HL-60/S4 treated with phorbol 12-myristate 13-acetate at 8.2 ng/mL for 4 days and 3 days (cell line): ENCODE data around the gene C12orf54.
"Not testable (repeated sequence)": the region's sequence is repeated elsewhere in the genome, so short reads cannot be mapped to it uniquely, and the experiment has no call there.

Experiments used
- in situ Hi-C: fragments of 300-500 bp; cut with MboI; formaldehyde crosslinking; loops from 2 replicates; pipeline ENCODE4 v1.15.0; 2022; ENCODE audit warnings: low sequenced_read_pairs

Gene C12orf54

DNA sequence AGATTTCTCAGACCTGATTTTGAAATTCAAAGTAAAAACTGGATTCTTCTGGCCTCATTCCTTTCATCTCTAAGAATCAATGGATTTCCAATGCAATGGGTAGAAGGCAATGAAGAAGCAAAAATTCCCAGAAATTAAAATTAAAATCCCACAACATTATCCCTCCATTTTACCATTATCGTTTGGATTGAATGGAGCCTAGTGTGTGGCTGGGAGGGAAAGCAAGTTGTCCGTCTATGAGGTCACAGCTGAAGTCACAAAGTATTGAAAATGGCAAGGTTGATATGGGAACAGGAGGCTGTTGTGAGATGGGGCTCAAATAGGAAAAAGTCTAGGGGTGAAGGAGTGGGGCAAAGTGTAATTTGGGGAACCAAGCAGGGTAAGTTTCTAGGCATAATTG lies at the start of gene C12orf54:
Gene C12orf54 (plus strand): TSS at position 301 of the 400 bp plus-strand sequence. CDS start 799 bp downstream, outside the sequence.
- in situ Hi-C loops: no loop called here

DNA sequence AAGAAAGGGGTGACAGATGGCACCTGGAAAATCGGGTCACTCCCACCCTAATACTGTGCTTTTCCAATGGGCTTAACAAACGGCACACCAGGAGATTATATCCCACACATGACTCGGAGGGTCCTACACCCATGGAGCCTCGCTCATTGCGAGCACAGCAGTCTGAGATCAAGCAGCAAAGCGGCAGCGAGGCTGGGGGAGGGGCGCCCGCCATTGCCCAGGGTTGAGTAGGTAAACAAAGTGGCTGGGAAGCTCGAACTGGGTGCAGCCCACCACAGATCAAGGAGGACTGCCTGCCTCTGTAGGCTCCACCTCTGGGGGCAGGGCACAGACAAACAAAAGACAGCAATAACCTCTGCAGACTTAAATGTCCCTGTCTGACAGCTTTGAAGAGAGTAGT lies 48.3 kb upstream of the C12orf54 start:
- in situ Hi-C loops: not testable (repeated sequence)

DNA sequence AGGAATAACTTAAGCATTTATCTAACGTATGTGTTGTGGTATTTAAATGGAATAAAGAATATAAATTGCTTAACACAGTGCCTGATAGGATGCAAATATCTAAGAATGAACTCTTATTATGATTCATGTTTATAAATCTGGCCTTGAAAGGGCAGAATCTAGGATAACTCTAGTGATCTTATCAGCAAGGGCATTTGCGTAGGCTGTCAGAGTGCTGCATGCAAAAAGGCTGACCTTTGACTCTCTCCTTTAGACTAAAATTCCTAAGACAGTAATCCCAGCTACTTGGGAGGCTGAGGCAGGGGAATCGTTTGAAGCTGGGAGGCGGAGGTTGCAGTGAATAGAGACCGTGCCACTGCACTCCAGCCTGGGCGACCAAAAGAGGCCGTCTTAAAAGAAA lies 41.2 kb upstream of the C12orf54 start:
- in situ Hi-C loops: no loop called here

DNA sequence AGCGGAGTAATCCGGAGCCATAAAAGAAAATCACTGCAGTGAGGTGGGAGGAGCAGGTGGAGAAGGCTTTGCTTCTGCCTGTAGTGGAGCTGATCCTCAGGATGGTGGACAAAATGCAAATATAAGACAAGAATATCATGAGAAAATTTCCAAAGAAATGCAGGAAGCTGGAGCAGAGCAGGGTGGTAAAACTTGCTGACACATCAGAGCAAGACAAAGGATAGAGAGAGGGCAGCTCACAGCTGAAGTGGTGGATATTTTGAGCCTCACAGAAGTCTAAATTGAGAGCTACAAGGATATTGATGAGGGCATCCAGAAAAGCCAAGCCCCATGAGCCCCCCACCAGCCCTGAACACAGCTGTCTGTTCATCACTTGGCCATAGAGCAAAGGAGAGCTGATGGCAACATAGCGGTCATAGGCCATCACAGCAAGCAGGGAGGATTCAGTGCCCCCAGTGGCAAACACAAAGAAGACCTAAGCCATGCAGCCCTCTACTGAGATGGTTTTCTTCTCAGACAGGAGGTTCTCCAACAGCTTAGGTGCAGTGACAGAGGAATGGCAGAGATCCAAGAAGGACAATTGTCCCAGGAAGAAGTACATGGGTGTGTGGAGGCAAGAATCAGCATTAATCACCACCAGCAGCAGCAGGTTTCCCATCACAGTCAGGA lies 40.0 kb upstream of the C12orf54 start:
- in situ Hi-C loops: no loop called here

DNA sequence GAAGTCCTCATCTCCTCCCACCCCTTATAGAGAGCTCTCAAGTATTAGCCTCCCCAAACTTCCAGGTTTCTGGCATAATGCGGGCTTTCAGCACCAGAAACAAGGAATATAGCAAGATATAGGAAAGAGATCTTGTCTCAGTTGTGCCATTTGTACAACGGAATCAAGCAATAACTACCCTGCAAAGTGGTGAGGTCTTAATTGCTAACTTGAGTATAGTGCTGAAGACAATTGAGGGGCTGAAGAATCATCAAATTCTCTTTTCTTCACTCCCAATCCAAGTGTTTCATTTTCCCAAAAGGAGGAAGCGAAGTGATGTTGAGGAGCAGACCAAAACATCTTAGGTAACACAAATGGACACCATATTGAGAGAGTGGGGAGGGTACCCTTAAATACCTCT lies 36.8 kb upstream of the C12orf54 start:
- in situ Hi-C loops: no loop called here

DNA sequence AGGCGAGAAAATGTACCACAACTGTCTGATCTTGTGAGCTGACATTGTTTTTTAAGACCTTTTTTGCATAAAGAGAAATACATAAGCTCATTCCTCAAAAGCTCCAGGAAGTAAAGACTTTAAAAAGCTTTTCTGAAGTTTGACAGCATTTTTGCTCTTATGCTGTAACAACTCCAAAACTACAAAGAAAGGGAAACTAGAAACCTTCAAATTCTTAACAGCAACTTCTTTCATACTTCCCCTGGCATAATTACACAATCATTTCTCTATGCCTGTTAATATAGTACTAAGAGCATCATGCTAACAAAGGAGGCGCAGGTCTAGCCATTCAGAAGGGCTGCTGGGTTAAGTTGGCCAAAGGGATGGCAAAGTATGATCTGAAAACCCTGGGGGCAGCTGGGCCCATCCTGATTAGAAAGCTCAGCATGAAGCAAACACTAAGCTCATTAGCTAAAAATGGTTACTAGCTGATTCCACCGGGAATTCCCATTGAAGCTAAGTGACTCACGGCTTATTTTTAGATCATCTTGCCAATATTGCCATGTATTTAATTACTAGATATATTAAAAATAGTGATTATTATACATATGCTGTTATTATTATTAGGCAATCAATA lies 36.0 kb upstream of the C12orf54 start:
- in situ Hi-C loops: no loop called here

DNA sequence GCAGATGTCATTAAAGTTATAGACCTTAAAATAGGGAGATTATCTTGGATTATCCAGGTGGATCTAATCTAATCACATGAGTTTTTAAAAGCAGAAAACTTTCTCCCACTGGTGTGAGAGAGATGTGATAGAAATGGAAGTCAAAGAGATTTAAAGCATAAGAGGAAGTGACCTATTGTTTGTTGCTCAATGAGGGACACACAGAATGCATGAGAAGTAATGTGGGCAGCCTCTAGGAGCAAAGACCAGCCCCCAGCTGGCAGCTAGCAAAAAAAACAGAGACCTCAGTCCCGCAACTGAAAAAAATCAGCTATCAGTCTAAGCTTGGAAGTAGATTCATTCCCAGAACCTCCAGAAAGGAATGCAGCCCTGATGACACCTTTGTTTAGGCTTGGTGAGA lies 34.5 kb upstream of the C12orf54 start:
- in situ Hi-C loops: no loop called here

DNA sequence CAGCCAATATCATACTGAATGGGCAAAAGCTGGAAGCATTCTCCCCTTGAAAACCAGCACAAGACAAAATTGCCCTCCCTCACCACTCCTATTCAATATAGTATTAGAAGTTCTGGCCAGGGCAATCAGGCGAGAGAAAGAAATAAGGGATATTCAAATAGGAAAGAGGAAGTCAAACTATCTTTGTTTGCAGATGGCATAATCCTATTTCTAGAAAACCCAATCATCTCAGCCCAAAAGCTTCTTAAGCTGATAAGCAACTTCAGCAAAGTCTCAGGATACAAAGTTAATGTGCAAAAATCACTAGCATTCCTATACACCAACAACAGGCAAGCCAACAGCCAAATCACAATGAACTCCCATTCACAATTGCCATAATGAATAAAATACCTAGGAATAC lies 30.9 kb upstream of the C12orf54 start:
- in situ Hi-C loops: no loop called here

DNA sequence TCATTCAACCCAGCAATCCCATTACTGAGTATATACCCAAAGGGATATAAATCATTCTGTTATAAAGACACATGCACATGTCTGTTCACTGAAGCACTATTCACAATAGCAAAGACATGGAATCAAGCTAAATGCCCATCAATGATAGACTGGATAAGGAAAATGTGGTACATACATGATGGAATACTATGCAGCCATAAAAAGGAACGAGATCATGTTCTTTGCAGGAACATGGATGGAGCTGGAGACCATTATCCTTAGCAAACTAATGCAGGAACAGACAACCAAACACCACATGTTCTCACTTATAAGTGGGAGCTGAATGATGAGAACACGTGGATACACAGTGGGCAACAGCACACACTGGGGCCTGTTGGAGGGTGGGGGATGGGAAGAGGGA lies 29.3 kb upstream of the C12orf54 start:
- in situ Hi-C loops: not testable (repeated sequence)

DNA sequence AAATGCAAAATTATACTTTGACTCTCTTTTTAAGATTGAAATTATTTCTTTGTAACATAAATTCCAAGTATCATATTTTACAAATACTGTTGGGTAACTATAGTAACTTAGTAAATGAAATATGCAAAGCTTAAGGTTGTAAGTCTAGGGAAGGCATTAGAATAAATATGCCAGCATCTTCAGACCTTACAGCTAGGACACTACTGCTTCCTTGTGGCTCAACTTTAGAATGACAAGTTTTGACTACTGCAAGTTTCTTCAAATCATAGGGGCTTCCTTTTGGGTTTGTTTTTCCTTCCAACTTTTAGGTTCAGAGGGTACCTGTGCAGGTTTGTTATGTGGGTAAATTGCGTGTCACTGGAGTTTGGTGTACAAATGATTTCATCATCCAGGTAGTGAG lies 27.6 kb upstream of the C12orf54 start:
- in situ Hi-C loops: no loop called here

DNA sequence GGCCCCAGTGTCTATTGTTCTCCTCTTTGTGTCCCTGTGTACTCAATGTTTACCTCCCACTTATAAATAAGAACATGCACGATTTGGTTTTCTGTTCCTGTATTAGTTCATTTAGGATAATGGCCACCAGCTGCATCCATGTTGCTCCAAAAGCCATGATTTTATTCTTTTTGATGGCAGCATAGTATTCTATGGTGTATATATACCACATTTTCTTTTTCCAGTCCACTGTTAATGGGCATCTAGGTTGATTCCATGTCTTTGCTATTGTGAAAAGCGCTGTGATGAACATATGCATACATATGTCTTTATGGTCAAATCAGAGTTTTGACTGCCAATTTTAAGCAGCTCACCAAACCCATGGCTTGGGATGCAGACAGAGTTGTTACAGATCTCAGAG lies 27.2 kb upstream of the C12orf54 start:
- in situ Hi-C loops: no loop called here

DNA sequence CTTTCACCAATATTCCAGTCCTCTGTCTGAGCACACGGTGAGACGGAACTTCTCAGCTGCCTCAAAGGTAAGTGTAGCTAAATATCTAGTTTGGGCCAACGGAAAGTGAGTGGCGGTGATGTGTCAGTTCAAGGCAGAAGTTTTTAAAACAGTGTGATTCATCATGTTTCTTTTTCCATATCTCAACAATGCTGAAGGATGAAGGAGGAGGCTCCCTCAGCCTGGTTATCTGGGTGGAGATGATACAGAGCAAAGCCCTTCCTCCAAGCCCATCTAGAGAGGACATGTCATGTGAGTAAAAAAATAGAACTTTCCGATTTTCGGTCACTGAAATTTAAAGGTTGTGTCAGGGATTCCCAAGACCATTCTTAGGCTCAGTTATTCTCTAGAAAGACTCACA lies 23.0 kb upstream of the C12orf54 start:
- in situ Hi-C loops: no loop called here

DNA sequence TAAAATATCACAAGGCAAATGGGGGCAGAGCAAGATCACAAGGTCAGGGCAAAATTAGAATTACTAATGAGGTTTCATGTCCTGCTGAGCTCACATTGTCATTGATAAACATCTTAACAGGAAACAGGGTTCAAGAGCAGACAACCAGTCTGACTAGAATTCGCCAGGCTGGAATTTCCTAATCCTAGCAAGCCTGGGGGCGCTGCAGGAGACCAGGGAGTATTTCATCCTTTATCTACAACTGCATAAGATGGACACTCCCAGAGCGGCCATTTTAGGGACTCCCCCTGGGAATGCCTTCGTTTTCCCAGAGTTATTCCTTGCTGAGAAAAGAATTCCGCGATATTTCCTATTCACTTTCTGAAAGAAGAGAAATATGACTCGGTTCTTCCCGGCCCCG lies 13.3 kb upstream of the C12orf54 start:
- in situ Hi-C loops: not testable (repeated sequence)

DNA sequence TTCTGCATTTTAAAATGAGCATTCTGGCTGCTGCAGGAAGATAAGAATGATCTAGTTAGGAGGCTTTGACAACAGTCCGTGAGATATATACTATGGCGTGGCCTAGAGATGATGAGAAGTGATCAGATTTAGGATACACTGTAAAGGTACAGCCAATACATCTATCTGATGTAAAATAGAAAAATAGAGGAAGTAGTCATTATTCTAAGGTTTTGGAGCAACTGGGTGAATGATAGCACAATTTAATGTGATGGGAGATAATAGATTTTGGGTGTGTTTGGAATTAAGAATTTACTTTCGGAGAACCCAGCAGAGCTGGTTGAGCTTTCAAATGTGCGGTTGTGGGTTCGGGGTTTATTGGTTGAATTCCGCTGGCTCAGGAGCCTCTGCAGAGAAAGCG lies 10.0 kb upstream of the C12orf54 start, which contains the start of gene ANP32D:
Gene ANP32D (plus strand): TSS at position 301 of the 400 bp plus-strand sequence. CDS start 106 bp downstream, outside the sequence.
- in situ Hi-C loops: no loop called here

DNA sequence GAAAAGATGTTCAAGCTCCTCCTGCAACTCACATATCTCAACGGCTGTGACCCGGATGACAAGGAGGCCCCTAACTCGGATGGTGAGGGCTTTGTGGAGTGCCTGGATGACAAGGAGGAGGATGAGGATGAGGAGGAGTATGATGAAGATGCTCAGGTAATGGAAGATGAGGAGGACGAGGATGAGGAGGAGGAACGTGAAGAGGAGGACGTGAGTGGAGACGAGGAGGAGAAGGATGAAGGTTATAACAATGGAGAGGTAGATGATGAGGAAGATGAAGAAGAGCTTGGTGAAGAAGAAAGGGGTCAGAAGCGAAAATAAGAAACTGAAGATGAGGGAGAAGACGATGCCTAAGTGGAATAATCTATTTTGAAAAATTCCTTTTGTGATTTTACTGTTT lies 9.2 kb upstream of the C12orf54 start:
- in situ Hi-C loops: no loop called here

DNA sequence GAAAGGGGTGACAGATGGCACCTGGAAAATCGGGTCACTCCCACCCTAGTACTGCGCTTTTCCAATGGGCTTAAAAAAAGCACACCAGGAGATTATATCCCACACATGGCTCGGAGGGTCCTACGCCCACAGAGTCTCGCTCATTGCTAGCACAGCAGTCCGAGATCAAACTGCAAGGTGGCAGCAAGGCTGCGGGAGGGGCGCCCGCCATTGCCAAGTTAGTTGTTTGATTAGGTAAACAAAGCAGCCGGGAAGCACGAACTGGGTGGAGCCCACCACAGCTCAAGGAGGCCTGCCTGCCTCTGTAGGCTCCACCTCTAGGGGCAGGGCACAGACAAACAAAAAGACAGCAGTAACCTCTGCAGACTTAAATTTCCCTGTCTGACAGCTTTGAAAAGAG lies 7.8 kb upstream of the C12orf54 start:
- in situ Hi-C loops: not testable (repeated sequence)

DNA sequence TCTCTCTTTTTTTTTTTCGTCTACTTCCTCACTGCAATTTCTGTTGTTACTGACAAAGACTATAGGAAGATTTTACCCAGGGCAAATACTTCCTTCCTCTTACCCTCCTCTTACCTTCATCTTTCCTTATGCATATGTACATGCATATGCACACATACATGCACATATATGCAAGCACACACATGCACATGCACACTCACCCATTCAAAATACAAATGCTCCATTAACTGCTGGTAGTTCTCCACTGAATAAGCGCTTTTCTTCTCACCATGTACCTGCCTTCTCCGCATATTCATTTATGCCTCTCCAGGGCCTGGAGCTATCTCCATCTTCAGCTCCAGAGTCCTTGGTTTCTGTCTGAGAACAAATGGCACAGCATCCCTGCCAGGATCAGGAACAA lies 632 bp downstream of the C12orf54 start:
- in situ Hi-C loops: no loop called here

DNA sequence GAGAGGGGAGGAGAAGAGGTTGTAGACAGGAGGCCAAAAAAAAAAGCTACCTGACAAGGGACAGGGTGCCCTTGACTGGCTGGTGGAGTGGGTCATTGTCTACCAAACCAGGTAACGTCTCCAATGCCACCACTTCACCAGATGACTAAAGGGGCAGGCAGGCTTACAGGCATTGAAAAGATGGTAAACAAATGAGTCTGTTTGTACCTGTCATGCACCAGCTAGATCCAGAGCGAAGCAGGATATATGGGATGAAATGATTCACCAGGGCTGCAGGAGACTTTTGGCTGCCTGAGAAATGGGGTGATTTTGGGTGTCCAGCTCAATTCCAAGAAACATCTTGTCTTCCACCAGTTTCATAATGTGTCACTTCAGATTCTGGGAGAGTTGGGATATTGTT lies 4.0 kb downstream of the C12orf54 start:
- in situ Hi-C loops: no loop called here

DNA sequence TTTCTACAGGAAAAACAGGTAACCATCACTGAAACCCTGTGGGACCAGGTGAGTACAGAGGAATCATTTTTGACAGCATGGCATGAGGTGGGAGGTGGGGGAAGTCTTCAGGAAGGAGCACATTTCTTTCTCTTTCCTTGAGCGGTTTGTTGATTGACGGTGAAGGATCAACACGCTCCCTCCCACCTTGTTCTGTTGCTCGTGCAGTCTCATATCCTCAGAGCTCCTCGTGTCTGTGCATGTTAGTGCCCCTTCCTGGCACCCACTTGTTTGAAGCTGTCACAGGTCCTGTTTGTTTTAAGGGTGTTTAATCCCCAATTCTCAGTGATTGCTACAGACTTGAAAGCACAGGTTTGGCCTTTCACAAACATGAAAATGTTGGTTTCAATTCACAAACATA lies 4.4 kb downstream of the C12orf54 start:
- in situ Hi-C loops: no loop called here

DNA sequence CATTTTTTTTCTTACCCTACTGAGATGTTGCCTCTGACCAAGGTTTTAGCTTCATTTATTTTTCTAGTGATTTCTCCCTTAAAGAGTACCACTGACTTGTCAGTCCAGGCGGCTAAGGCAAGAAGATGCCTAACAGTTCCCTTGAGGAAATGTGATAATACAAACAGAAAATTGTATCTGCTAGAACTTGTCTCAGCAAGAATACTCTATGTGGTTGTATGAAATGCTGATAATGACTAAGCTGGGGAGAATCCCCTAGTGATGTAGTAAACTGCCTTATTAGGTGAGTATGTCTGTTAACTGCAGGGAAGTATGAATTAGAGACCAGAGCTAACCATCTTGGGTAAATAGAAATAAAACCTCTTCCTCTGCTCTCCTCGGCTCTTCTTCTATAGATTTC lies 6.7 kb downstream of the C12orf54 start:
- in situ Hi-C loops: no loop called here

DNA sequence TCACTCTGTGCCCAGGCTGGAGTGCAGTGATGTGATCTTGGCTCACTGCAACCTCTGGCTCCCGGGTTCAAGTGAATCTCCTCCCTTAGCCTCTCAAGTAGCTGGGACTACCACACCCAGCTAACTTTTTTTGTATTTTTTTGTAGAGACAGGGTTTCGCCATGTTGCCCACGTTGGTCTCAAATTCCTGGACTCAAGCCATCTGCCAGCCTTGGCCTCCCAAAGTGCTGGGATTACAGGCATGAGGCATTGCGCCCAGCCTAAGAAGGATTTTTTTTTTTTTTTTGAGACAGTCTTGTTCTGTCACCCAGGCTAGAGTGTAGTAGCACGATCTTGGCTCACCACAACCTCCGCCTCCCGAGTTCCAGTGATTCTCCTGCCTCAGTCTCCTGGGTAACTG lies 7.2 kb downstream of the C12orf54 start:
- in situ Hi-C loops: not testable (repeated sequence)

DNA sequence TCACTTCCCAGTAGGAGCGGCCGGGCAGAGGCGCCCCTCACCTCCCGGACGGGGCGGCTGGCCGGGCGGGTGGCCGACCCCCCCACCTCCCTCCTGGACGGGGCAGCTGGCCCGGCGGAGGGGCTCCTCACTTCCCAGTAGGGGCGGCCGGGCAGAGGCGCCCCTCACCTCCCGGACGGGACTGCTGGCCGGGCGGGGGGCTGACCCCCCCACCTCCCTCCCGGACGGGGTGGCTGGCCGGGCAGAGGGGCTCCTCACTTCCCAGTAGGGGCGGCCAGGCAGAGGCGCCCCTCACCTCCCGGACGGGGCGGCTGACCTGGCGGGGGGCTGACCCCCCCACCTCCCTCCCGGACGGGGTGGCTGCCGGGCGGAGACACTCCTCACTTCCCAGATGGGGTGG lies 18.0 kb downstream of the C12orf54 start:
- in situ Hi-C loops: not testable (repeated sequence)

DNA sequence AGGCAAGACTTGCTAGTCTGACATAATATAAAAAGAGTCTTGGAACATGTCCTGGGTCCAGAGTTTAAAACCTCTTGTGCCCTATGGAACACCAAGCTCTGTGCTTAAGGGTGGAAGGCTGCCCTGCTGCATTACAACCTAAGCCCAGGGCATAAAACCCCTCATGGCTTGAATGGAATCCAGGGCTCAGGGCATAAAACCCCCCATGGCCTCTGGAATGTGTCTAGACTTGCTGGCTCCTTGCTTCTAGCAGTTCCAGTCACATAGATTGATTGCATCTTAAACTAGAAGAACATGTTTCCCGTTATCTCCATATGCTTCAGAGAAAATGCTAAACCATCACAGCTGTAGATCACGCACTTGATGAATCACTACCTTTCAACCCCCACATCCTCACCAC lies 24.5 kb downstream of the C12orf54 start:
- in situ Hi-C loops: not testable (repeated sequence)
